Stimulated activated CD8-positive, alpha-beta memory T cell treated with anti-CD3 and anti-CD28 coated beads, Interleukin-7, amount 100 ng/mL, for 4 hours (primary cell): ENCODE measurements around the gene NRSN2.

ENCODE experiments used
- DNase-seq, 2 donors: peaks; one replicate each; pipeline ENCODE4 v3.0.0-alpha.2; 2020; ENCODE audit warnings: low read depth in 2 of 2

NRSN2 gene

GRCh38 chr20:397432-398237 lies 50.7 kb downstream of the NRSN2 start:
- no peak for DNase-seq

GRCh38 chr20:399182-399707 lies 52.3 kb downstream of the NRSN2 start:
- no peak for DNase-seq

- DNase-seq: no peak
Measured at GRCh38 chr20:400128-400453, 53.2 kb downstream of the NRSN2 start.

DNA sequence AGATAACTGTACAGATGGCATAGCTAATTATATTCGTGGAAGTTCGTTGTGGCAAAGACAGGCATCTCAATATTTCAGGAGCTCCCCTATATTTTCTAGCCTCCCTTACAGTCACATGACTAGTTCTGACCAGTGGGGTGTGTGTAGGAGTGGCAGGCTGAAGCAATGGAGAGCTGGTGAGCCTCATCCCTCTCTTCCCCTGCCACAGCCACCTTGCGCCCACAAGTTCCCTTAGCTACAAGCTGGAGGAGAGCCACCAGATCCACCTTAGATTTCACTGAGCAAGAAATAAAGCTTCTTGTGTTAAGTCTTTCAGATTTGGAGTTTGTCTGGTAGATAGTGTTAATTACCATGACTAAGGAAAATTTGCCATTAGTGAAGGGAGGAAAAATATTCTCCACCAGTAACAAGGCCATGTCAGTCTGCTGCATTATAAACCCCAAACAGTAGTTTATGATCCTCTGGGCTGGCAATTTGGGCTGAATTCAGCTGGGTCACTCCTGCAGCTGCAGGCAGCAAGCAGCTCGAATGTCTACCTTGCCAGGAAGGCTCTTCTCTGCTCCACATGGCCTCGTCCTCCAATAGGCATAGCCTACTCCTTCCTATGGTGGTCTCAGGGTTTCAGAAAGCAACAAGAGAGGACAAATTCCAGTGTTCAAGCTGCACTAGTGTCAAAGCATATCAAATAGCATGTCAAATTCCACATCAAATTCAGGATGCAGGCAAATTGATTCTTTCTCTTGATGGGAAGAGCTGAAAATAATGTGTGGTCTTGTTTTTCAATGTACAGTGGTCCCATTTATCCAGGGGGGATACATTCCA lies 53.8 kb downstream of the NRSN2 start:
- DNase-seq: no peak

DNA sequence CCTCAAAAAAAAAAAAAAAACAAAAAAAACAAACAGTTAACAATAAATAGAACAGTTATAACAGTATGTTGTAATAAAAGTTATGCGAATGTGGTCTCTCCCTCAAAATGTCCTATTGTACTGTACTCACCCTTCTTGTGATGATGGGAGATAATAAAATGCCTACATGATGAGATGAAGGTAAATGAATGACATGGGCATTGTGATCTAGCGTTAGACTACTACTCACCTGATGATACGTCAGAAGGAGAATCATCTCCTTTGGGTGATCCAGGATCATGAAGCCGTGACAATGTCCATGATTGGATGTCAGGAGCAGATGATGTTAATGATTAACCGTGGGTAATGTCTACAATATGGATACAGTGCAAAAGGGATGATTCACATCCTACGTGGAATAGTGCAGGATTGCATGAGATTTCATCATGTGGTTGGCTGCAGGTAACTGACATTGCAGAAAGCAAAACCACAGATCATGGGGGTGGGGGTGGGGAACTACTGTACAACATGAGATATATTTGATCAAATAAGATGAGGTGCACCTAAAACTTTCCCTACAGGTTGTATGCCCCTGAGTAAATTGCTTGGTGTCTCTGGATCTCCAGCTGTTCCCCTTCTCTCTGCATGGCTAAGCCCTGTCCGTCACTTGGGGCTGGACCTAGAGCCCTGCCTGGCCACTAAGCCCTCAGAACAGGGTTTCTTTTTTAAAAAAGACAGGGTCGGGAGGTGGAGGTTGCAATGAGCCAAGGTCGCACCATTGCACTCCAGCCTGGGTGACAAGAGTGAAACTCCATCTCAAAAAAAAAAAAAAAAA lies 55.0 kb downstream of the NRSN2 start:
- DNase-seq: no peak

DNA sequence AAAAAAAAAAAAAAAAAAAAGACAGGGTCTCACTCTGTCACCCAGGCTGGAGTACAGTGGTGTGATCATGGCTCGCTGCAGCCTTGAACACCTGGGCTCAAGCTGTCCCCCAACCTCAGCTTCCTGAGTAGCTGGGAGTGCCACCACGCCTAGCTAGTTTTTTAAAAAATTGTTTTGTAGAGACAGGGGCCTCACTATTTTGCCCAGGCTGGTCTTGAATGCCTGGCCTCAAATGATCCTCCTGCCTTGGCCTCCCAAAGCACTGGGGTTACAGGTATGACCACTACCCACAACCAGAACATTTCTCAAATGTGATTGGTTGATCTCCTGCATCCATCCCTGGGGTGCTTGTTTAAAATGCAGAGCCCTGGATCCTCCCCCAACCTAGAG lies 55.6 kb downstream of the NRSN2 start:
- DNase-seq: no peak

GRCh38 chr20:402898-403581 lies 56.1 kb downstream of the NRSN2 start:
- DNase-seq: no peak

GRCh38 chr20:403582-403957 lies 56.7 kb downstream of the NRSN2 start:
- DNase-seq: no peak

- DNase-seq: no peak
Measured at GRCh38 chr20:404088-404487, 57.2 kb downstream of the NRSN2 start.
